Heart left ventricle (tissue), 13 donors: Measurements from ENCODE around the gene SH3TC1.

ENCODE experiments used
- POLR2A ChIP-seq, 2 donors: fragments of 450-650 bp; IDR thresholded peaks; one replicate each; pipeline ENCODE4 v1.6.1; 2017; ENCODE audit warnings: antibody characterized with exemption in 2 of 2, mild to moderate bottlenecking in 2 of 2, moderate library complexity in 2 of 2
- TF ChIP-seq, protein P1 (sequence below), 12 donors: fragments of 200-600 bp; sonication (generic) in 4 of 12; IDR thresholded peaks; one replicate each; pipeline versions ENCODE4 v1.5.0 to v1.8.0; 2018 to 2022; ENCODE audit warnings: antibody characterized with exemption in 12 of 12, mild to moderate bottlenecking in 5 of 12
- donor health status: ischemic (EF 13 %, LVEDD 7.1; RV severe dilation, severe dysfunction).
- donor health status: DM: no; HTN: yes; CAD: no.
- donor health status: DM: no; HTN: no; CAD: no.
- donor health status: ischemic (EF 25% LVEDD 6.9; RV normal size, moderate dysfunction).
- donor health status: ischemic (EF 25% LVEDD 5.7; RV mildly dilated, moderate dysfunction).
- donor health status: ischemic (EF 35%, LVEDD 5.7; RV mildly dilated, moderate dysfunction).
- donor health status: nonischemic (EF 11% LVEDD 7.7; RV severe dilation, severe dysfunction).
- donor health status: DM: yes; HTN: yes; CAD: no.
- donor health status: PGD.
- donor health status: ischemic (EF 29% LVEDD 5.4; RV normal size, mild dysfunction).
- donor health status: nonischemic (EF 23%, LVEDD 6.1; RV moderate dilation, normal function).

DNA sequence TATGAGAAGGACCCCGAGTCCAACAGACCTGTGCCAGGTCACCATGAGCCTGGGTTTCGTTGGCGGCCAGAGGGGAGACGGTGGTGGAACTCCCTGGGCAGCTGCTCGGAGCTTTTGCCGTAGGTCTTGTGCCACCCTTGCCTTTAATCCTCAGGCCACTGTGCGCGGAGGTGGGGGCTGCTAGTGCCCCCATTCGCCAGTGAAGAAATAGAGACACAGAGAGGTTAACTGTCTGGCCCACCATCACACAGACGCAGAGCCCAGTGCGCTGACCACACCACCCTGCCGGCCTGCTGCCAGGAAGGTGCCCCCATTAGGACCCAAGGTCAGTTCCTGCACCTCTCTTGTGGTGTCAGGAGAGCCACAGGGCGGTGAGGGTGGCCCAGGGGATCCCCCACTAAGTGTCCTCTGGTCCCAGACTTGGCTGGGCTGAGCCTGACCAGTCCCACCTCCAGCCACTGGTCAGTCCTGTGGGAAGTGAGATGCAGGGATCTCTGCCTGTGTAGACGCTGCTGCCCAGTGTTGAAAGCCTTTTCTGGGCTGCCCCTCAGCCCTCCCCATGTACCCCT lies 42.2 kb downstream of the SH3TC1 start:
- TF ChIP-seq, protein P1, sequence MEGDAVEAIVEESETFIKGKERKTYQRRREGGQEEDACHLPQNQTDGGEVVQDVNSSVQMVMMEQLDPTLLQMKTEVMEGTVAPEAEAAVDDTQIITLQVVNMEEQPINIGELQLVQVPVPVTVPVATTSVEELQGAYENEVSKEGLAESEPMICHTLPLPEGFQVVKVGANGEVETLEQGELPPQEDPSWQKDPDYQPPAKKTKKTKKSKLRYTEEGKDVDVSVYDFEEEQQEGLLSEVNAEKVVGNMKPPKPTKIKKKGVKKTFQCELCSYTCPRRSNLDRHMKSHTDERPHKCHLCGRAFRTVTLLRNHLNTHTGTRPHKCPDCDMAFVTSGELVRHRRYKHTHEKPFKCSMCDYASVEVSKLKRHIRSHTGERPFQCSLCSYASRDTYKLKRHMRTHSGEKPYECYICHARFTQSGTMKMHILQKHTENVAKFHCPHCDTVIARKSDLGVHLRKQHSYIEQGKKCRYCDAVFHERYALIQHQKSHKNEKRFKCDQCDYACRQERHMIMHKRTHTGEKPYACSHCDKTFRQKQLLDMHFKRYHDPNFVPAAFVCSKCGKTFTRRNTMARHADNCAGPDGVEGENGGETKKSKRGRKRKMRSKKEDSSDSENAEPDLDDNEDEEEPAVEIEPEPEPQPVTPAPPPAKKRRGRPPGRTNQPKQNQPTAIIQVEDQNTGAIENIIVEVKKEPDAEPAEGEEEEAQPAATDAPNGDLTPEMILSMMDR (IDR thresholded peaks at IDR 0.05), result no peak
- TF ChIP-seq POLR2A (IDR thresholded peaks at IDR 0.05), result no peak
